Muscle of back (tissue), 11 donors: Measurements from ENCODE around the gene SPAG17. TPM values are rescaled to one million over a fixed set of nuclear protein-coding genes. Genes with fewer than 3 reads are reported as not detected.

Experiments used
- DNase-seq, 3 donors: peaks; one replicate each; pipeline versions ENCODE4 v3.0.0 to v3.0.0-alpha.2; 2013
- polyA plus RNA-seq, 10 donors: library from polyadenylated mRNA; unstranded; fragments of 120-200 nt; gene quantifications; one replicate each; pipeline ENCODE4 v1.2.1, GENCODE V29; 2013; ENCODE audit not compliant: insufficient read length in 10 of 10

SPAG17 gene
- polyA plus RNA-seq, 10 donors: 0.58 to 2.8 (median 2.1) TPM

DNA sequence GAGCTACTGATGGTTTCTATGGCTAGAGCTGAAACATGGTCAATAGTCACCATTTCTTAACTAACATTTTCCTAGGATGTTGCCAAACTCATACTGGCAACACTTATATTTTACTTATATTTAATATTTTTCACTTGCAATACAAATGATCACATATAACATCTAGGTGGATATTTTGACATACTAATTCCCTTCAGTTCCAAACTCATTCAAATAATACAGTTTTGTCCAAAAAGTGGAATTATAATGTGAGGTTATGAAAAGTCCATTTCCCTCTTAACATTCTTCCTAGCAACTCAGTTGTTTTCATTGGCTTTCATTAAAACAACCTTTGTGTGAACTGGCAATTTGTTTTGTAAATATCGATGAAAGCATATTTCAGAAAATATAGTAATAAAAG lies 16.0 kb downstream of the SPAG17 start:
- DNase-seq: no peak

DNA sequence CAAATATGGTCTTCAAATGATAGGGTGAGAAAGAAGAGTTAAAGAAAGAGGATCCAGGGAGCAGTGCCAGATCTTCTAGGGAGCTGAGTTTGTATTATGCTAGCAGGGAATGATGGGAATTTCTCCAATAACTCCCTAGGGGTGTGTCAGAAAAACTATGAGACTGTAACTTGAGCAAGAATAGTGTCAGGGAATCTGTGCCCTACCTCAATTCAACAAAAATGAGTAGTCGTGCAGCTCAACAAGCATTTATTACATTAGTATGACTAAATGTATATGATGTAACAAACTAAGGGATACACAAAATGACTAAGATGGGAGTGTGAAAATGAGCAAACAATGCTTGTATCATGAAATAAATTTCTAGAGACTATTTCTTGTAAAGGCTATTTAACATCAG lies 24.2 kb downstream of the SPAG17 start:
- no peak for DNase-seq

DNA sequence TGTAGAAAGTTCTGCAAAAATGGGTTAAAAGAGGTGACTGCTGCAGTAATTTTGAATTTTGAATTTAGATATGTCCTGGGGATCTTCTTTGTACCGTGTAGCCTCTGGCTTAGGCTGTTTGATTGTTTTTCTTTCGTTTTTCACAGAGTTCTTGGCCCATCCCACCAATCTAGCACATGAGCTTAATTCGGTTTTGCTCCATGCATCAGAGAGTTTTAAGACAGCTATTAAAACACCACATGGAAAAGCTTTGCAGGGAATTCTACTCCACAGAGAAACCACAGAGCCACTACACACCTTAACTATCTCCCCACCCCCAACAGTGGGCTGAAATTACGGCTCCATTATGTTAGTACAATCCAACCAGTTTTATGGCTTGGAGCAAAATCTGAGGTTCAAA lies 25.5 kb downstream of the SPAG17 start:
- DNase-seq: peak in 1 of 3 donors; percentile 38

GRCh38 chr1:118158924-118159323 lies 26.1 kb downstream of the SPAG17 start:
- DNase-seq: peak in 2 of 3 donors; percentile 12 to 85

- DNase-seq: no peak
Measured at GRCh38 chr1:118157506-118157905, 27.5 kb downstream of the SPAG17 start.

DNA sequence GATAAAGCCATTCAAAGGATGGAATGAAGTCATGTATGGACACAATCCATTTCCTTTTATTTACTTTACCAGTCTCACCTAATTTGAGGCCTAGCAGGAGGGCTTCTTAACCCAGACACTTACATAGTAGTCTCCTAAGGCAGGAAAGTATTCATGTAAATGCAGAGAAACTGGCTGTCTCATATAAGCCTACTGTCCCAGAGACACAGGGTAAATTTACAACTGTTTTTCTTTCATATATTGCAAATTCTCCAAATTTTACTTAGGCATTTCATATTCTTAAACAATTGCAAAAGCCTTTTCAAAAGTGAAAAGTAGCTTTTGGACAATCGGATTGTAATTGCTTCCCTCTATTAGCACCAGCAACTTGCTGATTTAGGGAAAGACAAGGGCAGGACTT lies 29.9 kb downstream of the SPAG17 start:
- DNase-seq: no peak

- peak in 1 of 3 donors; percentile 63 for DNase-seq
Measured at GRCh38 chr1:118154220-118154619, 30.8 kb downstream of the SPAG17 start.

DNA sequence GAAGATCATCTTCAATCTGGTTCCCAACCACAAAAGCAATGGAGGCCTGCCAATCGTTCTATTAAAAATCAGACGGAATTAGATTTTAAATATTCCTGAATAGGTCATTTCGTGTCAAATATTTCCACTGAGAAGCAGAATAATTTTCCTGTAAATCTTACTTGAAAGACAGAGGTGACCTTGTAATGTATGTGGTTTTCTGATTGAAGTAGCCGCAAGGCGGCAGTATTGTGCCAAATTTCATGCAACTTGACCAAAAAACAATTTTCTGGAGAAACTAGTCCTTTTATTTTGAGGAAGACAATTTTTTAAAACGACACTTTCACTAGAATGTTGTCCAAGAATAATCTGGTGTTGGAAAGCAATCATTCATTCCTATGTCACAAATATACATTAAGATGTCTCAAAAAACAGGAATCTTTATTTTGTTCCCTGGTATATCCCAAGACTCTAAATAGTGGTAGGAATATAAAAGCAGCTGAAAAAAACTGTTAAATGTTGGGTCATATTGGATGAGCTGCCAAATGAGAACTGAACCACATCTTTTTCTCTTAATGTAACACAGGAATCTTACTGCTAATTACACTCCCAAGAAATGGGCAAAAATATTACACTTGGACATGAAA lies 33.6 kb downstream of the SPAG17 start:
- peak; percentile 76 to 90 (median 85) for DNase-seq

DNA sequence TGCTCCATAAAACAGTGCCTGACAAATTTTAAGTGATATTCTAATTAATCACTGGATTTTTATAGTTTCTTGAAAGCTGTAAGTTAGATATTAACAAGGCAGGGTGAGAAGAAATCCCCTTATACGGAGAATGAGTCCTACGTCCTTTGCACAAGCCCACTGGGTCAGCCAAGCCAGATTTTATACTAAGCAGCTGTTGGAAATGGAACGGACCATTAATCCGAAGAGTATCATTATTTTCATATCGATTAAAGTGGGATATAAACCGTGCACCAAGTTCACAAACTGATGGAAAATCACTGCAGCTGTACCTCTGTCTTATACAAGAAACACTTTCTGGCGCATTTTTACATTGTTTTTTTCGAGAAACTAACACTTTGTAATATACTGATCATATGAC lies 35.2 kb downstream of the SPAG17 start:
- peak in 1 of 3 donors; percentile 30 for DNase-seq

DNA sequence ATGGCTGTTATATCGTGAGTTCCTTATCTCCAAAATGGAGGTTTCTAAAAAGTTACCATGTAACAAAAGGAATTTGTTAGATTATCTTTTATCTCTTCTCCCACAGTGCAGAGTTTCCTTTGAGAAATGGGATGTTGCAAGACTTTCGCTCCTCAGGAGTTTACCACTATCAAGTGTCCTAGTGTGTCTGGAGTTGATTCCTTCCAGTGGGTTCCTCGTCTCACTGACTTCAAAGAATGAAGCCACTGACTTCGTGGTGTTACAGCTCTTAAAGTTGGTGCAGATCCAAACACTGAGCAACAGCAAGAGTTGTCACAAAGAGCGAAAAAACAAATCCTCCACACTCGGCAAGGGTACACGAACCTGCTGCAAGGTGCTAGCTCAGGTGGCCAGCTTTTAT lies 37.0 kb downstream of the SPAG17 start:
- DNase-seq: peak in 1 of 3 donors; percentile 18

GRCh38 chr1:118147522-118147921 lies 37.5 kb downstream of the SPAG17 start:
- peak in 2 of 3 donors; percentile 70 to 73 for DNase-seq

DNA sequence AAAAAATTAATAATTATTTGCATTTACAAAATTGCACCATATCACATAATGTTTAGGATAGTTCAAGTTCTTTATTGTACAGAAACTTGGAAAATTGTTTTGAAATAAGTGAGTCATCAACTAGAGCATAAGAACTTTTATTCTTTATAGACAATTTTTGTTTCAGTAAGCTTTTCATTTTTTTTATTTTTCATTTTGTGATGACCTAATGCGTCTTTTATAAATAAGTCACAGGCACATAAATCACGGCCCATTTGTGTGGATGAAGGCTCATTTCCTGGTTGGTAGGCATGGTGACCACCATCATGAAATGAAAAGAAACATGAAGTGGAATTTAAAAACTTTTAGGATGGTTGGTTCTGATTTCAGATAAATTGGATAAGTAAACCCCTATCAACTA lies 39.3 kb downstream of the SPAG17 start:
- no peak for DNase-seq

GRCh38 chr1:118144684-118145083 lies 40.3 kb downstream of the SPAG17 start:
- DNase-seq: peak in 2 of 3 donors; percentile 78 to 89

DNA sequence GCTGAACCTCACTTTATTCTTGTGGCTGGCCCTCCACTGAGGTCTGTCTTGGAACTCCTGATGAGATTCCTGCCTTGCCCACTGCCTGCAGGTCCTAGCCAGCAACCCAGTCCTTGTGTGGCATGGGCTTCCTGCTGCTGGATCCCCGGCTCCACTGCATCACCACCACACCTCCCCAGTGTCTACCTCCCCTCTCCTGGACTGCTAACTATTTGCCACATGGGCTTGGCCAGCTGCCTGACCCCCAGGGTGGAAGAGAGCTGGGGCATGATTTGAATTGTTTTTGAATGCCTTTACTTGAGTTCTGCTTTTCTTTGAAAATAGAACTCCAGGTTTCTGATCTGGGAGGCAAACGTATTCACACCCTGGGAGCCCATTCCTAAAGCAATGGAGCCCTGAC lies 41.2 kb downstream of the SPAG17 start:
- no peak for DNase-seq

GRCh38 chr1:118143121-118143520 lies 41.9 kb downstream of the SPAG17 start:
- DNase-seq: no peak

DNA sequence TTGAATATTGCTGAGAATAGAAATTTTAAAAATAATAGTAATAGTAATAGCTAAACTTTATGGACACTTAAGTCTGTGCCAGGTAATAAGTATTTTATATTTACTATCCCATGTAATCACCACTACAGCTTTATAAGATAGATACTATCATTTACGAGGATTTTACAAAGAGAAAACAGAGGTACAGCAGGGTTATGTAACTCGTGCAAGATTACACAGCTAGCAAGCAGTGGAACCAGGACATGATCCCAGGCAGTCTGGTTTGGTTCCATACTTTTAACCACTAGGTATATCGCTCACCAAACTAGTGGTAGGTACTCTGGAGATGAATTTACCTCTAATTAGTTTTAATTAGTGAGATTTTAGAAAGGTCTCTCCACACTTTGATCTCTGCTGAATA lies 42.5 kb downstream of the SPAG17 start:
- no peak for DNase-seq

GRCh38 chr1:118137900-118138299 lies 47.1 kb downstream of the SPAG17 start:
- DNase-seq: peak in 1 of 3 donors; percentile 35

GRCh38 chr1:118136187-118136941 lies 48.7 kb downstream of the SPAG17 start:
- DNase-seq: peak in 2 of 3 donors; percentile 88 to 89

GRCh38 chr1:118132000-118132399 lies 53.0 kb downstream of the SPAG17 start:
- DNase-seq: no peak

DNA sequence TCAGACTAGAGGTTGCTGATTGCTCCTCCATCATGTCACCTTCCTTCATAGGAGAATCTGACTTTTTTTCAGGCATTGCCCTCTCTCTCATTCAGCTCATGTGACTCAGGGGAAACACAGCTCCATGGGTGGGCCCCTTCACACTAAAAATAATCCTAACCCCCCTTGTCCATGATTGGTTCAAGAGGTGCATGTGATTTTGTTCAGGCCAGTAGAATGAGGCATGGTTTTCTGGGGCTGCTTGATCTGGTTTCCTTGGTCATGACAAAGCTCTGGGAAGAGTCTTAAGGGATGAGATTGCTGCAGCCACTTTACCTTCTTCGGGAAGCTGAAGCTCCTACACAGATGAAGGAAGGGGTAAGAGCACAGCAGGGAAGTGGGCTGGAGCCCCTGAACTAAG lies 56.3 kb downstream of the SPAG17 start:
- no peak for DNase-seq

DNA sequence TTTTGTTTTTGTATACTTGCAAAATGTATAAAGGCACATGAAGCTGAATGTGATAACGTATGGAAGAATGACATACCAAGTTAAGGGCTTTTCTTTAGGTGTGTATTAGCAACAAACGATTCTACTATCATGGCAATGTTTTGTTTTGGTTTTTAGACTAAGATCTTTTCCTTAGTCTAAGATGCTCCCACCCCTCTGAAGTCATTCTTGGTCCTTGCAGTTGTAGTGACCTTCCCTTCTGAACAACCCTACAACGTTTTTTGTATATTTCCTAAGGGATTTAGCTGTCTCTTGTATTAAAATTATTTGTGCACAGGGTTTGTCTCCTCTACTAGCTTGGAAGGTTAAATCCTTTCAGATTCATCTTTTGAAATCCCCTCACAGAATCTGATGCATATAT lies 61.0 kb downstream of the SPAG17 start:
- DNase-seq: no peak

GRCh38 chr1:118123116-118123839 lies 61.8 kb downstream of the SPAG17 start:
- peak in 1 of 3 donors; percentile 48 for DNase-seq
